B cell (primary cell): ENCODE results near the gene DCHS1. TPM values are rescaled to one million over a fixed set of nuclear protein-coding genes. Genes with fewer than 3 reads are reported as not detected.

Experiments used
- ATAC-seq: fragments of 200-7000 bp; cut with Tn5 transposase; one replicate; pipeline ENCODE4 v1.10.0; 2021; ENCODE audit warnings: low read depth, mild to moderate bottlenecking, moderate number of reproducible peaks, moderate library complexity
- CTCF ChIA-PET: fragments of 350-600 bp; sonication (Branson Sonifier 250); formaldehyde crosslinking; loops from one replicate; lab custom pipeline; 2021; ENCODE audit warnings: antibody characterized with exemption, inconsistent platforms; lab: Charles Lee
- POLR2A ChIA-PET: fragments of 350-600 bp; sonication (Branson Sonifier 250); formaldehyde crosslinking; loops from one replicate; lab custom pipeline; 2021; ENCODE audit warnings: antibody characterized with exemption; lab: Charles Lee
- DNase-seq: peaks from one replicate; pipeline ENCODE4 v3.0.0; 2013
- H2AFZ ChIP-seq: 2 replicates; pipeline ENCODE4 v1.6.1; 2012; ENCODE audit warnings: mild to moderate bottlenecking, low read depth, low read length; ENCODE audit not compliant: insufficient read depth, poor library complexity, severe bottlenecking
- H3K27ac ChIP-seq, 2 donors: 1 replicate in 1 of 2; 2 replicates in 1 of 2; pipeline ENCODE4 v1.5.1; 2012 to 2013; ENCODE audit warnings: low read length in 2 of 2, mild to moderate bottlenecking in 2 of 2, moderate library complexity in 1 of 2
- H3K27me3 ChIP-seq, 4 experiments: fragments of 200-600 bp in 1 of 4; sonication (generic) in 1 of 4; replicated peaks in 1 of 4; 1 replicate in 2 of 4; 2 replicates in 2 of 4; pipeline versions ENCODE4 v1.6.1 to v1.7.0; 2013 to 2016; ENCODE audit warnings: low read length in 3 of 4, mild to moderate bottlenecking in 2 of 4, mixed read lengths in 1 of 4, moderate library complexity in 1 of 4; ENCODE audit not compliant: insufficient read depth in 4 of 4, control insufficient read depth in 3 of 4; ENCODE audit errors: control extremely low read depth in 1 of 4
- H3K36me3 ChIP-seq, 2 experiments: replicated peaks in 1 of 2; 1 replicate in 1 of 2; 2 replicates in 1 of 2; pipeline versions ENCODE4 v1.6.1 to v1.7.1; 2013; ENCODE audit warnings: low read length in 1 of 2; ENCODE audit not compliant: insufficient read depth in 2 of 2, control insufficient read depth in 1 of 2; ENCODE audit errors: control extremely low read depth in 1 of 2, extremely low read depth in 1 of 2
- H3K4me1 ChIP-seq, 2 donors: fragments of 200-600 bp in 1 of 2; sonication (generic) in 1 of 2; 1 replicate in 1 of 2; 2 replicates in 1 of 2; pipeline versions ENCODE4 v1.5.1 to v1.6.1; 2013 to 2017; ENCODE audit warnings: low read length in 2 of 2; ENCODE audit not compliant: control insufficient read depth in 2 of 2, insufficient read depth in 2 of 2
- H3K4me2 ChIP-seq: replicated peaks from 2 replicates; pipeline ENCODE3; 2012; ENCODE audit warnings: mild to moderate bottlenecking, low read depth, low read length; ENCODE audit not compliant: poor library complexity, severe bottlenecking
- H3K4me3 ChIP-seq, 5 experiments: fragments of 200-600 bp in 1 of 5; sonication (generic) in 1 of 5; 1 replicate in 3 of 5; 2 replicates in 2 of 5; pipeline versions ENCODE4 v1.5.1 to v1.7.0; 2011 to 2016; ENCODE audit warnings: low read length in 4 of 5, mild to moderate bottlenecking in 4 of 5, low read depth in 2 of 5, control low read depth in 1 of 5, moderate library complexity in 1 of 5; ENCODE audit not compliant: insufficient read depth in 1 of 5; ENCODE audit errors: control extremely low read depth in 1 of 5, extremely low read depth in 1 of 5
- H3K79me2 ChIP-seq: fragments of 200-600 bp; sonication (generic); one replicate; pipeline ENCODE4 v1.6.0; 2016; ENCODE audit warnings: low read length; ENCODE audit not compliant: control insufficient read depth, insufficient read depth
- H3K9ac ChIP-seq: fragments of 200-600 bp; sonication (generic); 2 replicates; pipeline ENCODE4 v1.6.1; 2017; ENCODE audit warnings: mild to moderate bottlenecking, low read length, moderate library complexity
- H3K9me3 ChIP-seq, 3 donors: one replicate each; pipeline versions ENCODE4 v1.6.1 to v1.7.1; 2013; ENCODE audit warnings: low read length in 2 of 3; ENCODE audit not compliant: control insufficient read depth in 2 of 3, insufficient read depth in 1 of 3; ENCODE audit errors: control extremely low read depth in 1 of 3
- H4K20me1 ChIP-seq: 2 replicates; pipeline ENCODE4 v1.6.0; 2012; ENCODE audit warnings: mild to moderate bottlenecking, low read length; ENCODE audit not compliant: insufficient read depth, control insufficient read depth, poor library complexity, severe bottlenecking
- H3K27ac Mint-ChIP-seq: one replicate; pipeline ENCODE4 v1.8.0; 2021; ENCODE audit warnings: mixed read lengths
- H3K27me3 Mint-ChIP-seq: one replicate; pipeline ENCODE4 v1.8.0; 2021; ENCODE audit warnings: mixed read lengths
- H3K4me1 Mint-ChIP-seq: one replicate; pipeline ENCODE4 v1.8.0; 2021; ENCODE audit warnings: mixed read lengths
- H3K4me3 Mint-ChIP-seq: one replicate; pipeline ENCODE4 v1.8.0; 2021; ENCODE audit warnings: mixed read lengths
- H3K9me3 Mint-ChIP-seq: one replicate; pipeline ENCODE4 v1.8.0; 2022; ENCODE audit warnings: mixed read lengths; ENCODE audit not compliant: insufficient read depth
- EZH2 ChIP-seq: IDR thresholded peaks from 2 replicates; pipeline ENCODE4 v1.6.1; 2012; ENCODE audit warnings: borderline replicate concordance, low read depth, mild to moderate bottlenecking, moderate library complexity, low read length; ENCODE audit not compliant: insufficient read depth, poor library complexity, severe bottlenecking
- WGBS: methylation state at CpG from one replicate; pipeline ENCODE4 v1.1.5; 2013; ENCODE audit warnings: missing lambda C conversion rate; ENCODE audit not compliant: insufficient coverage; 5-methylcytosine and 5-hydroxymethylcytosine counted together
- intact Hi-C: fragments of 100-400 bp; cut with micrococcal nuclease; formaldehyde crosslinking; loops from one replicate; pipeline ENCODE4 v1.10.0; 2022
- polyA plus RNA-seq: library from polyadenylated mRNA; depleted of rRNA; stranded (reverse); fragments of >200 nt; gene quantifications from 2 replicates; pipeline ENCODE4 v1.2.3, GENCODE V29; 2012
- total RNA-seq, 2 donors: library from RNA; stranded (reverse); fragments of 120-200 nt in 1 of 2; gene quantifications; 1 replicate in 1 of 2; 2 replicates in 1 of 2; pipeline versions ENCODE4 v1.2.3 to v1.2.4, GENCODE V29; 2013 to 2022
- TF ChIP-seq, protein P1 (sequence below): fragments of 200-600 bp; IDR thresholded peaks from one replicate; pipeline ENCODE4 v1.8.0; 2022; ENCODE audit warnings: antibody characterized with exemption, mild to moderate bottlenecking

Gene DCHS1
- total and polyA plus RNA-seq, 2 donors (not counting 1 experiment from before 2014, with no cell fraction given): 0.31 to 0.84 TPM

- POLR2A ChIA-PET: no interaction called here
- H4K20me1 ChIP-seq: no peaks in the 10 kb centered on the region
- no peaks in the 10 kb centered on the region for H3K4me1 ChIP-seq
- peaks cover 0 to 9% (median 1%) of the 10 kb centered on the region in 3 donors for H3K9me3 ChIP-seq
- intact Hi-C loops: no loop called here
- H3K4me2 ChIP-seq: no peak overlapping the region
- TF ChIP-seq, protein P1, sequence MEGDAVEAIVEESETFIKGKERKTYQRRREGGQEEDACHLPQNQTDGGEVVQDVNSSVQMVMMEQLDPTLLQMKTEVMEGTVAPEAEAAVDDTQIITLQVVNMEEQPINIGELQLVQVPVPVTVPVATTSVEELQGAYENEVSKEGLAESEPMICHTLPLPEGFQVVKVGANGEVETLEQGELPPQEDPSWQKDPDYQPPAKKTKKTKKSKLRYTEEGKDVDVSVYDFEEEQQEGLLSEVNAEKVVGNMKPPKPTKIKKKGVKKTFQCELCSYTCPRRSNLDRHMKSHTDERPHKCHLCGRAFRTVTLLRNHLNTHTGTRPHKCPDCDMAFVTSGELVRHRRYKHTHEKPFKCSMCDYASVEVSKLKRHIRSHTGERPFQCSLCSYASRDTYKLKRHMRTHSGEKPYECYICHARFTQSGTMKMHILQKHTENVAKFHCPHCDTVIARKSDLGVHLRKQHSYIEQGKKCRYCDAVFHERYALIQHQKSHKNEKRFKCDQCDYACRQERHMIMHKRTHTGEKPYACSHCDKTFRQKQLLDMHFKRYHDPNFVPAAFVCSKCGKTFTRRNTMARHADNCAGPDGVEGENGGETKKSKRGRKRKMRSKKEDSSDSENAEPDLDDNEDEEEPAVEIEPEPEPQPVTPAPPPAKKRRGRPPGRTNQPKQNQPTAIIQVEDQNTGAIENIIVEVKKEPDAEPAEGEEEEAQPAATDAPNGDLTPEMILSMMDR: no peak
- TF ChIP-seq EZH2: no peak
- Mint-ChIP-seq H3K27ac (no peak overlapping the region), H3K27me3 (no peaks in the 10 kb centered on the region), H3K9me3 (peaks cover 10% of the 10 kb centered on the region), H3K4me1 (no peaks in the 10 kb centered on the region), H3K4me3 (no peak overlapping the region)
- ATAC-seq (no peak), DNase-seq (no peak)
- H3K79me2 ChIP-seq: peaks cover 3% of the 10 kb centered on the region
- H3K9ac ChIP-seq: no peak overlapping the region
- 98% methylated on average over 23 of the region's 25 CpGs for WGBS
- no peak overlapping the region for H3K27ac ChIP-seq
- no peak overlapping the region for H3K4me3 ChIP-seq
- no peak overlapping the region for H2AFZ ChIP-seq
- no peaks in the 10 kb centered on the region for H3K27me3 ChIP-seq
- H3K36me3 ChIP-seq: peaks cover under 1 to 5% of the 10 kb centered on the region in 2 experiments
- CTCF ChIA-PET: interaction anchor here (0.8 to 1.5 kb wide), 2 partner anchors 110 to 143 kb away, joined by 3 read pairs; no protein-coding TSS in a partner anchor
These were observed 68.9 kb downstream of the DCHS1 start for GRCh38 chr11:6586434-6587359.

DNA sequence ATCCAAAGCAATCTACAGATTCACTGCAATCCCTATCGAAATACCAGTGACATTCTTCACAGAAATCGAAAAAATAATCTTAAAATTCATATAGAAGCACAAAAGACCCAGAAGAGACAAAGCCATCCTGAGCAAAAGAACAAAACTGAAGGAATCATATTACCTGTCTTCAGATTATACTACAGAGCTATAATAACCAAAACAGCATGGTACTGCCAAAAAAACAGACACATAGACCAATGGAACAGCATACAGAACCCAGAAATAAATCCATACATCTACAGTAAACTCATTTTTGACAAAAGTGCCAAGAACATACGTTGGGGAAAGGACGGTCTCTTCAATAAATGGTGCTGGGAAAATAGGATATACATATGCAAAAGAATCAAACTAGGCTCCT is 71.1 kb downstream of the DCHS1 start:
- ChIA-PET CTCF (interaction anchor here (0.9 kb wide), 1 partner anchor 13 kb away, joined by 3 read pairs; no protein-coding TSS in a partner anchor), POLR2A (no interaction called here)
- no peaks in the 10 kb centered on the region for H3K27me3 Mint-ChIP-seq

More for the DNA sequence above, 71.1 kb downstream of the DCHS1 start:
- peaks cover 16% of the 10 kb centered on the region for H3K79me2 ChIP-seq
- peaks cover 0 to 5% of the 10 kb centered on the region in 2 experiments for H3K36me3 ChIP-seq
- Mint-ChIP-seq H3K9me3 (peaks cover 10% of the 10 kb centered on the region), H3K4me3 (no peak overlapping the region), H3K4me1 (no peaks in the 10 kb centered on the region), H3K27ac (no peak overlapping the region)
- H2AFZ ChIP-seq: no peak overlapping the region
- no peaks in the 10 kb centered on the region for H3K27me3 ChIP-seq
- no peak for ATAC-seq
- H4K20me1 ChIP-seq: no peaks in the 10 kb centered on the region
- H3K4me3 ChIP-seq: no peak overlapping the region
- H3K9me3 ChIP-seq: peaks cover 0 to 9% (median 1%) of the 10 kb centered on the region in 3 donors
- no peak for TF ChIP-seq EZH2
- TF ChIP-seq, protein P1: no peak
- H3K27ac ChIP-seq: no peak overlapping the region
- intact Hi-C loops: no loop called here
- no peak overlapping the region for H3K4me2 ChIP-seq
- no peak overlapping the region for H3K9ac ChIP-seq
- WGBS: 94% methylated on average over 2 of the region's 4 CpGs
- DNase-seq: no peak
- no peaks in the 10 kb centered on the region for H3K4me1 ChIP-seq
